Myocyte (in vitro differentiated cells): ENCODE measurements around the gene COX6A2. TPM values are rescaled to one million over a fixed set of nuclear protein-coding genes. Genes with fewer than 3 reads are reported as not detected.

ENCODE experiments used
- DNase-seq: peaks from one replicate; pipeline ENCODE4 v3.0.0-alpha.2; 2012; ENCODE audit warnings: low read depth
- polyA plus RNA-seq: library from polyadenylated mRNA; unstranded; fragments of >200 nt; gene quantifications from one replicate; pipeline ENCODE4 v1.2.1, GENCODE V29; 2012; ENCODE audit warnings: missing spikeins
- total RNA-seq: library from RNA; depleted of rRNA; stranded (reverse); fragments of >200 nt; gene quantifications from 2 replicates; pipeline ENCODE4 v1.2.3, GENCODE V29; 2014

COX6A2 gene
- total RNA-seq: 68.6 and 227 TPM in 2 replicates
- polyA plus RNA-seq: 193 TPM

- peak; percentile 93 for DNase-seq
These were observed at the start of gene COX6A2 for GRCh38 chr16:31428279-31428597. TSS of gene COX6A2 (minus strand) at chr16:31428360. CDS start at chr16:31428325, 35 bp downstream.

GRCh38 chr16:31477220-31478216, 49.4 kb upstream of the COX6A2 start:
- DNase-seq: no peak

GRCh38 chr16:31476303-31477219, 48.4 kb upstream of the COX6A2 start:
- DNase-seq: no peak

- DNase-seq: no peak
These were observed 47.8 kb upstream of the COX6A2 start for GRCh38 chr16:31475946-31476302.

GRCh38 chr16:31474773-31475738, 46.9 kb upstream of the COX6A2 start:
- no peak for DNase-seq

- peak; percentile 82 for DNase-seq
These were observed 46.1 kb upstream of the COX6A2 start for GRCh38 chr16:31474173-31474714.

- no peak for DNase-seq
These were observed 45.3 kb upstream of the COX6A2 start for GRCh38 chr16:31473264-31473984.

- peak; percentile 69 for DNase-seq
These were observed 44.6 kb upstream of the COX6A2 start for GRCh38 chr16:31472709-31473203.

- DNase-seq: peak; percentile 81
These were observed 43.9 kb upstream of the COX6A2 start, which contains the start of gene TGFB1I1 for GRCh38 chr16:31471875-31472708. TSS of gene TGFB1I1 (plus strand) at chr16:31472152. CDS start at chr16:31472189, 37 bp downstream.

GRCh38 chr16:31471241-31471874, 43.2 kb upstream of the COX6A2 start:
- DNase-seq: no peak

- DNase-seq: no peak
These were observed 42.5 kb upstream of the COX6A2 start for GRCh38 chr16:31470615-31471014.

- no peak for DNase-seq
These were observed 39.7 kb upstream of the COX6A2 start for GRCh38 chr16:31467858-31468257.

GRCh38 chr16:31467151-31467773, 39.1 kb upstream of the COX6A2 start:
- DNase-seq: peak; percentile 37

- DNase-seq: no peak
These were observed 38.3 kb upstream of the COX6A2 start for GRCh38 chr16:31466381-31466841.

- no peak for DNase-seq
These were observed 37.7 kb upstream of the COX6A2 start for GRCh38 chr16:31465788-31466370.

GRCh38 chr16:31464781-31465260, 36.7 kb upstream of the COX6A2 start:
- DNase-seq: no peak

- DNase-seq: no peak
These were observed 36.2 kb upstream of the COX6A2 start for GRCh38 chr16:31464348-31464769.
